ENCODE data around the gene ELP2. TPM values are rescaled to one million over a fixed set of nuclear protein-coding genes. Genes with fewer than 3 reads are reported as not detected.
"Not testable (repeated sequence)": the region's sequence is repeated elsewhere in the genome, so short reads cannot be mapped to it uniquely, and the experiment has no call there.

ELP2 gene
- total RNA-seq, 1 donor from 2014 or later = 72.9 TPM

GRCh38 chr18:36199691-36200295 lies 70.1 kb downstream of the ELP2 start:
- Histone ChIP-seq H3K4me3 (ENCODE audit: low read depth, low read length) (no peak overlapping the region), H3K27me3 (ENCODE audit: control insufficient read depth, insufficient read depth, low read length) (no peaks in the 10 kb centered on the region), H3K36me3 (ENCODE audit: control insufficient read depth, insufficient read depth, low read length) (peaks cover 10% of the 10 kb centered on the region)
- DNase-seq (ENCODE audit: low read depth) (no peak), FAIRE-seq (no peak)
- no peak for TF ChIP-seq CTCF (IDR thresholded peaks at IDR 0.05; ENCODE audit: insufficient read depth, low read length, severe bottlenecking)

GRCh38 chr18:36200354-36200771 lies 70.7 kb downstream of the ELP2 start:
- no peak for FAIRE-seq
- Histone ChIP-seq H3K4me3 (ENCODE audit: low read depth, low read length) (no peak overlapping the region), H3K36me3 (ENCODE audit: control insufficient read depth, insufficient read depth, low read length) (peaks cover 13% of the 10 kb centered on the region), H3K27me3 (ENCODE audit: control insufficient read depth, insufficient read depth, low read length) (no peaks in the 10 kb centered on the region)
- no peak for DNase-seq (ENCODE audit: low read depth)
- TF ChIP-seq CTCF (IDR thresholded peaks at IDR 0.05; ENCODE audit: insufficient read depth, low read length, severe bottlenecking) = no peak

GRCh38 chr18:36201765-36202164 lies 72.1 kb downstream of the ELP2 start:
- no peak for DNase-seq (ENCODE audit: low read depth)

GRCh38 chr18:36203360-36203895 lies 73.7 kb downstream of the ELP2 start:
- Histone ChIP-seq H3K4me3 (ENCODE audit: low read depth, low read length) (no peak overlapping the region), H3K27me3 (ENCODE audit: control insufficient read depth, insufficient read depth, low read length) (no peaks in the 10 kb centered on the region), H3K36me3 (ENCODE audit: control insufficient read depth, insufficient read depth, low read length) (peaks cover 17% of the 10 kb centered on the region)
- TF ChIP-seq CTCF (IDR thresholded peaks at IDR 0.05; ENCODE audit: insufficient read depth, low read length, severe bottlenecking) = no peak
- no peak for FAIRE-seq
- DNase-seq (ENCODE audit: low read depth) = no peak

More at GRCh38 chr18:36201765-36202164, 72.1 kb downstream of the ELP2 start:
- no peak for TF ChIP-seq CTCF (IDR thresholded peaks at IDR 0.05; ENCODE audit: insufficient read depth, low read length, severe bottlenecking)
- FAIRE-seq = no peak
- Histone ChIP-seq H3K36me3 (ENCODE audit: control insufficient read depth, insufficient read depth, low read length) (peaks cover 15% of the 10 kb centered on the region), H3K4me3 (ENCODE audit: low read depth, low read length) (no peak overlapping the region), H3K27me3 (ENCODE audit: control insufficient read depth, insufficient read depth, low read length) (no peaks in the 10 kb centered on the region)

- Histone ChIP-seq H3K4me3 (ENCODE audit: low read depth, low read length) (no peak overlapping the region), H3K27me3 (ENCODE audit: control insufficient read depth, insufficient read depth, low read length) (no peaks in the 10 kb centered on the region), H3K36me3 (ENCODE audit: control insufficient read depth, insufficient read depth, low read length) (peaks cover 15% of the 10 kb centered on the region)
- FAIRE-seq (no peak), DNase-seq (ENCODE audit: low read depth) (no peak)
- no peak for TF ChIP-seq CTCF (IDR thresholded peaks at IDR 0.05; ENCODE audit: insufficient read depth, low read length, severe bottlenecking)
These were observed 75.5 kb downstream of the ELP2 start for GRCh38 chr18:36205166-36205565.

GRCh38 chr18:36207303-36207702 lies 77.6 kb downstream of the ELP2 start:
- Histone ChIP-seq H3K4me3 (ENCODE audit: low read depth, low read length) (no peak overlapping the region), H3K27me3 (ENCODE audit: control insufficient read depth, insufficient read depth, low read length) (no peaks in the 10 kb centered on the region), H3K36me3 (ENCODE audit: control insufficient read depth, insufficient read depth, low read length) (peaks cover 25% of the 10 kb centered on the region)
- no peak for TF ChIP-seq CTCF (IDR thresholded peaks at IDR 0.05; ENCODE audit: insufficient read depth, low read length, severe bottlenecking)
- no peak for FAIRE-seq
- no peak for DNase-seq (ENCODE audit: low read depth)

- not testable (repeated sequence) for H3K4me3 ChIP-seq (ENCODE audit: low read depth, low read length); FAIRE-seq; DNase-seq (ENCODE audit: low read depth); H3K27me3 ChIP-seq (ENCODE audit: control insufficient read depth, insufficient read depth, low read length)
- peaks cover 29% of the 10 kb centered on the region for H3K36me3 ChIP-seq (ENCODE audit: control insufficient read depth, insufficient read depth, low read length)
These were observed 78.3 kb downstream of the ELP2 start for GRCh38 chr18:36207969-36208368.

Data from bronchial epithelial cell (primary cell).